Astrocyte (in vitro differentiated cells and primary cell): ENCODE results near the gene ANKRD40CL.

Experiments
- CTCF ChIP-seq: IDR thresholded peaks from 2 replicates; pipeline ENCODE4 v1.5.1; 2011; ENCODE audit warnings: low read depth, mild to moderate bottlenecking, inconsistent platforms, low read length, moderate library complexity; ENCODE audit not compliant: insufficient read depth
- EZH2 ChIP-seq: IDR thresholded peaks from 2 replicates; pipeline ENCODE4 v1.6.1; 2012; ENCODE audit warnings: mild to moderate bottlenecking, low read length, inconsistent platforms; ENCODE audit not compliant: insufficient read depth

GRCh38 chr17:50728881-50729765 lies 38.2 kb downstream of the ANKRD40CL start:
- no peak for TF ChIP-seq CTCF
- no peak for TF ChIP-seq EZH2
